Measurements from ENCODE around the gene WWOX.

The WWOX gene

DNA sequence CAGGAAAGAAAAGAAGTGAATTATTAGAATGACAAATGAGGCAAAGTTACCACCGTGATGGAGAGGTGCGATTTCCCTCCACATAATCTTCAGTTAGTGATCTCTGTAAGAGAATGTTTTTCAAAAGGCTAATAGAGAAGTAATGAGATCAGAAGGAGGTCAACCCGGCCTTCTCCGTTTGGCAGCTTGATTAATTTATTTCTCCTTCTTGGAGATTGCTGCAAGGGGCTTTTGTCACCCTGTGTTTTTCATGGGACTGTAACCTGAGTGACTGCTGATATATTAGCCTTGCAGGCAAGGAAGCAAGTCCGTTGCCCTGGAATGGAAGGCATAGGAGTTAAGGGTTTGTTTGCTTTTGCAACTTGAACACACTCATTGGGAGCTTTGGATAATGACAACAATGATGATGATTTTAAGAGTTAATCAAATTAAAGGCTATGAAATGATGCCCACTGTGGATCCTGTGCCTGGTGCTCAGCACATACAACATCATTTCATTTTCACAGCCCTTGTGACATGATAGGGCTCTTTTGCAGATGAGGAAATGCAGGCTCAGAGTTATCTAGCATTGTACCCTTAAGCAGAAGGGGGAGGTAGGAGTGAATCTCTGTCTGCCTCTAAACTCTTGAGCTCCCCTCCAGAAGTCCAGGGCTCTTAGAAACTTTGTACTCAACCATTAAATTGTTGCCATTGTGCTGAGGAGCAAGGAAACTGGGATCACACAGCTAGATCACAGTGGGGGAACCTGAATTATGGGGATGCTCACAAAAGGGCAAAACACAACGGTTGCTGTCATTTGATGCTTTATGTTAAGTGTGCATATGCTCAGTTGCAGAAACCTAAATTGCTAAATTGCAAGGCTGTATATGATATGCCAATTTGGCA lies 226.3 kb downstream of the WWOX start:
- in situ Hi-C loops (cut with MboI; ENCODE audit: low sequenced_read_pairs), result no loop called here

DNA sequence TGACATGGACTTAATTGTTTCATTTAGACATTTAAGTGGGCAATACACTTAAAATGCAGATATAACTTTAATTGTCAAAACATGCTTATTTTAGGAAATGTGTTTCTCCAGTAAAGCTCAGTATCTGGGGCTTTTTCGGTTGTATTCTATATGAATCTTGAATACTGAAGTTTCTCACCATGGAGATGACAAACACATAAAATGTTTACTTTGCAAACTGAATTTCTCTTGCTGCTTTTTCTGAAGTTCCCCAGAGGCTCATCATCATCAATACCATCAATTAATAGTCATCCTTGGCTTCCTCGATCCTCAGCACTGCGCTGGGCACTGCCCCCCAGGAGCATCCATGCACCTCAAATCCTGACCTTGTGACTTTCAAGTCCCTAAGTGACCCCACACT lies 227.3 kb downstream of the WWOX start:
- in situ Hi-C loops (cut with MboI; ENCODE audit: low sequenced_read_pairs), result no loop called here

DNA sequence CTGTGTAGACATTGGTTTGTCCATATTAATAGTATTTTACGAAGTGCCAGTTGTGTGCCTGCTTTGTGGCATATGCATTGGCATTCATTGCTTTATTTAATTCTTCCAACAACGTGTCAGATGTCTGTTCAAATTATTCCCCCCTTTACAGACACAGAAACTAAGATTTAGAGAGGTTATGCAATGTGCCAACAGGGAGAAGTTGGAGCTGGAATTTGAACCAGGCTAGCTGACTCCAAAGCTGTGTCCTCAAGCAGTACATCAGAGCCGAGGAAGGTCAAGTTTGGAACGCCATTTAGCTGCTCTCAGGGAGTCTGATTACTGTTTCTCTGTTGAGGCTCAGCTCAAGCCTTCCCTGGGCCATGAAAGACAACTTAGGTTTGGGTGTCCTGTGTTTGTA lies 232.3 kb downstream of the WWOX start:
- in situ Hi-C loops (cut with MboI; ENCODE audit: low sequenced_read_pairs), result no loop called here

DNA sequence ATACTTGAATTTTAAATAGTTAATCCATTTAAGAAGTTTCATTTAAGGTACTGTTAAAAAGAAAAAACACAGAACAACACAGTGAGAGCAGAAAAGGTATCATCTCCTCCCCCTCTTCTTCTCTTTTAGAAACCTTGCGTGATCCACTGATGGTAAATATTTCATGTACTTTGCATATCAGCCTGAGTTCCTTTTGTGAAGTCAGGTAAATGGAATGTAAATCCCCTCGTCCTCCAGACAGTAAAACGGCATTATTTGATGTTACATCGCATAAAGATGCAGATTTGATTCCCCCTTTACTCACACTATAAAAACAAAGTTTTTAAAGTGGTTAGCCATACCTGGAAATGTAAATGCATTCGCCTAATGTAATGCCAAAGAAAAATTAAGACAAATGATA lies 234.4 kb downstream of the WWOX start:
- in situ Hi-C loops (cut with MboI; ENCODE audit: low sequenced_read_pairs), result no loop called here

DNA sequence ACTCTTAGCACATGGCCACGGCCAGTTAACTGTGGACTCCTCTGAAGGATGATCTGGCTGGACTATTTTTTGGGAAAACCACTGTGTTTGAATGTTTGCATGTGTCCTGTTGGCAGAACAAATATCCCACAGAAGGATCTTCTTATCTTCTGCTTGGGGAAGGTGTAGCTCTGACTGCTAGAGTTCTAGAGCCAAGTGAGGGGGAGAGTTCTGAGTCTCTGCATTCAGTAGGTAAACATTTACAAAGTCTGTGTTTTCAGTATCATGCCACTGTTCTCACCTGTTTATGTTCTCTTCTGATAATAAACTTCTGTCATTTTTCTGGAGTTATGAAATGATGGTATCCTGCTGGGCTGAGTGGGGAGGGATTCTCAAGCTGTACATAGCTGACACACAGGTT lies 241.1 kb downstream of the WWOX start:
- in situ Hi-C loops (cut with MboI; ENCODE audit: low sequenced_read_pairs), result no loop called here

DNA sequence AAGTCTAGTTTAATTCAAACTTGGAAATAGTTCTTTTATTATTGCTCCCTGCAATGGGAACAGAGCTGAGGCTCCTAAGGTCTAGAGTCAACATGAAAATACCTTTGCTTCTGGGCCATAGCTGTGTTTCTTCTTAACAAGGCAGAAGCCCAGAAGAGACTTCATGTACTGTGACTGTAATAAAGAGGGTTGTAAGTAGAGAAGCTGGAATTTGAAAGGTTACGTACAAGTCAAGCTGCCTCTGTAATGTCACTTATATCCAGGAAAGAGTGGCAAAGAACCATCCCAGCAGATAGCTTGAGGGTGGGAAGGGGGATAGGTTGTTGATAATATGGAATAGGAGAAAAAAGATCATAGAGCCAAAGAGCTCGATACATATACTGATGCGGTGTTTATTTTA lies 248.6 kb downstream of the WWOX start:
- in situ Hi-C loops (cut with MboI; ENCODE audit: low sequenced_read_pairs), result no loop called here

DNA sequence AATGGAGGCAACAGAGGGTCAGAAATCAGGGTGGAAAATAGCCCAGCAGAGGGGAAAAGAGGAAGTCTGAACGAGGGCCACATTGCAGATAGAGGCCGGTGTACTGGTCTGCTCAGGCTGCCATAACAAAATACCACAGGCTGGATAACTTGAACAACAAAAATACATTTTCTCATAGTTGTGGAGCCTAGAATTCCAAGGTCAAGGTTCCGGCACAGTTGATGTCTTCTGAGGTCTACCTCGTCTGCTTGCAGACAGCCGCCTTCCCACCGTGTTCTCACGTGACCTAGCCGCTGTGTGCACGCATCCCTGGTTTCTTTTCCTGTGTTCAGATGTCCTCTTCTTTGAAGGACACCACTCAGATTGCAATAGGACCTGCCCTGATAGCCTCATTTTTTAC lies 249.4 kb downstream of the WWOX start:
- in situ Hi-C loops (cut with MboI; ENCODE audit: low sequenced_read_pairs), result no loop called here

DNA sequence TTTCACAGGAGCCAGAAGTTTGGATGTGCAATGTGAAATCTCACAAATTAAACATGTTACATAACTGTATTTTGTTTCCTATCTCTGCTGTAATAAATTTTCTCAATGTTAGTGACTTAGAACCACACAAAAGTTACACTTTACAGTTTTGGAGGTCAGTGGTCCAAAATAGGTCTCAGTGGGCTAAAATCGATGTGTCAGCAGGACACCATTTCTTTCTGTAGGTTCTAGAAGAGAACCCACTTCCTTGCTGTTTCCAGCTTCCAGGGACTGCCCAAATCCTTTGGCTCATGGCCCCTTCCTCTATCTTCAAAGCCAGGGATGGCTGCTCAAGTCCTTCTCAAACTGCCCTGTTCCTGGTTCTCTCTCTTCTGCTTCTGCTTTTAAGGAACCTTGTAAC lies 252.7 kb downstream of the WWOX start:
- in situ Hi-C loops (cut with MboI; ENCODE audit: low sequenced_read_pairs), result no loop called here

DNA sequence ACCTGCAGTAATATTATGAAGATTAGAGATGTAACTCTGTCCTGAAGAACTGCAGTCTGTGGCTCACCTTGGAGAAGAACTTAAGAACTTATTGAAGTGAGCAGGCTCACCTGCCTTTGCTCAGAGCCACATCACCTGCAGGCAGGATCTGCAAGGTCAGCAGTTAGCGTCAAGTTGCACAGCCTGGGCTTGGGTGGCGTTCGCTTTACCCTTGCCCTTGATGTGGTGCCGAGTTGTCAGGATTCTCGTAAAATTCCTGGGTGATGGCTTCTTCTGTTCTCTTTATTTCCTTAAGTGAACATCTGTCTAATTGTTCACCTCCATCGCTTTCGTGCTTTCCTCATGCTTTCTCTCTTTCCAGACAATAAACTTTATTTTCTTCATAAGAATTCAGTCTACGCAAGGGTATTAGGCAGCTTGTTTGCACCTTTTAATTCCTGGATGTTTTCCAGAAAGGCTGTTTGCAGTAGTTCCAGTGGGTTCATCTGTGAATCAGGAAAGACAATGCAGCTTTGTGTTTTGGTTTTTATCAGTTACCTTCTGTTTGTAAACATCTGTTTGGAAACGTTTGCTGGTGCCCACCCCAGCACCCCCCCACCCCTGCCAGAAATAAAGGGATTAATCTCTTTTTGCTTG lies 254.3 kb downstream of the WWOX start:
- in situ Hi-C loops (cut with MboI; ENCODE audit: low sequenced_read_pairs), result no loop called here

DNA sequence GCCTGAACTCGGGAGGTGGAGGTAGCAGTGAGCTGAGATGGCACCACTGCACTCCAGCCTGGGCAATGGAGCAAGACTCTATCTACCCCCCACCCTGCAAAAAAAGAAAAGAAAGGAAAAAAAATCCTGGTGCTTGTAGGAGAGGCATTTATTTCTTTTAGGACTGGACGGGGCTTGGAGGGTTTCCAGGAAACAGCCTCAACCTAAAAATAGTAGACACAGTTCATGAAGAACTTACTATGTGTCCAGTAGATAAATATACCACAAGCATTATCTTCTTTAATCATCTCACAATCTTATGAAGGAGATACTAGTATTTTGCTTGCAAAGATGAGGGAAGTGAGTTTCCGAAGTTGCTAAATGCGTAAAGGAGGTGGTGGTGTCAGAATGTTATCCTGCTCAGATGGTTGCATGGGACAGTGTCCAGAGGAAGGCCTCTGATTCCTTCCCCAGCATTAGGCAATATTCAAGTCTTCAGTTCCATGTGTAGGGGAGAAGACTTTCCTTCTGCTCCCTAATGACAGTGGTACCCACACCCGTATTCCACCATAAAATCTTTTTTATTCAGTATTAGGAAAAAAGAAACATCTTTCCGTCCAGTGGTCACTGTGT lies 263.2 kb downstream of the WWOX start:
- in situ Hi-C loops (cut with MboI; ENCODE audit: low sequenced_read_pairs), result no loop called here

DNA sequence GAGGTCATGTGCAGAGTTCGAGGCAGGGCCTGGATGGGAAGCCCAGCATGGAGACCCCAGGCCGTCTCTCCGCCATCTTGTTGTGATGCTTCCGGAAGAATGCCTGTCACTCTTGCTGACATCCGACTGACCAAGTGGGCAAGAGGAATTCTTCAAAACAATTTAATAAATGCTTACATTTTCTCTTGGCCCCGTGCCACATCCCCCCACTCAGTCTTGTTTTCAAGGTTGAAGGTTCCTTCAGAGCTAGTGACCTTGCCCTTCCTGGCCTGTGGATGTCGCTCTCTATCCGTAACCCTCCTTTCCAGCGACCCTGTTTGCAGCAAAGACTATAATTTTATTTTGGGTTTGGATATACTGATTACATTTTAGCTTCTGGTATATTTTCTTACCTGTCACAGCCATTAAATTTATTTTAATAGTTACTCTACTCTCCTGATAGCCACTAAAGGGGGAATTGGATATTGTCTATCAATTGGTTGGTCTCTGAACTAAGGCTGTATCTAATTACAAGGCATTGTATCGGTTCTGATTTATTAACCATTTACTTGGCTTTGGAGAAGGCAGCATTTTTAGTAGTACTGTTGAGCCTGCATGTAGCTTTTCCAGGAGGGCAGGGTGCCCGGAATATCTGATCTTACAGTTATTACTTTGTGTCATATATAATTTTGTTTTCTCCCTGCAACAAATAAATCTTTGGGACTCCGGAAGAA lies 264.5 kb downstream of the WWOX start:
- in situ Hi-C loops (cut with MboI; ENCODE audit: low sequenced_read_pairs), result no loop called here

DNA sequence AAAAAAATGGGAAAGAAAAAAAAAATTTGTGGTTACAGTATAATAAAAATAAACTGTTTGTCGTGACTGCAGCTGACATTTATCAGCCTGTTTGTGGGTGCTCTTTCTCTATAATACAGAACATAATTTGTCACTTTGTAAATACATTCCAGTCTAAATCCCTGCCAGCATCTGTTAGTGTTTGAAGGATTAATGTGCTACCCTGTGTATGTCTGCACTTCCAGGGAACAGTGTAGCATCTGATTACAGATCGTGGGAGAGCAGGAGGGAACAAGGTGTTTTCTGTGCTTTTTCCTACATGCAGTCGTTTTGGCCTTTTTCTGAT lies 265.1 kb downstream of the WWOX start:
- in situ Hi-C loops (cut with MboI; ENCODE audit: low sequenced_read_pairs), result no loop called here

DNA sequence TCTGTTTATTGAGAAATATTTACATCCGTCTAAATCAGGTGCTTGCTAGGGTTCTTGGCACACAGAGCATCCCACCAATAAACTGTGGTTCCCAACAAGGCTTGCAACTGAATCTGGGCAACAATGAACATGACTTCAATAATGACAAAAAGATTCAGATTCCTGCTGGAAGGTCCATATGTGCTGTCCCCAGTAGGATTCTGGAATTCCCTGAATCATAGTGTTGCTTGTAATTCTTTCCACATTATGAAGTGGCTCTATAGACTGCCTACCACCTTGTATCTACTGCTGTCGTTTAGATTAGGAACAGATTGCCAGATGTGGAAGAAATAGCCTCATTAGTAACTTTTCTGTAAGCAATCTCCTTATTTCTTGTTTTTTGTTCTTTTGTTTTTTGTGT lies 265.9 kb downstream of the WWOX start:
- in situ Hi-C loops (cut with MboI; ENCODE audit: low sequenced_read_pairs), result no loop called here

DNA sequence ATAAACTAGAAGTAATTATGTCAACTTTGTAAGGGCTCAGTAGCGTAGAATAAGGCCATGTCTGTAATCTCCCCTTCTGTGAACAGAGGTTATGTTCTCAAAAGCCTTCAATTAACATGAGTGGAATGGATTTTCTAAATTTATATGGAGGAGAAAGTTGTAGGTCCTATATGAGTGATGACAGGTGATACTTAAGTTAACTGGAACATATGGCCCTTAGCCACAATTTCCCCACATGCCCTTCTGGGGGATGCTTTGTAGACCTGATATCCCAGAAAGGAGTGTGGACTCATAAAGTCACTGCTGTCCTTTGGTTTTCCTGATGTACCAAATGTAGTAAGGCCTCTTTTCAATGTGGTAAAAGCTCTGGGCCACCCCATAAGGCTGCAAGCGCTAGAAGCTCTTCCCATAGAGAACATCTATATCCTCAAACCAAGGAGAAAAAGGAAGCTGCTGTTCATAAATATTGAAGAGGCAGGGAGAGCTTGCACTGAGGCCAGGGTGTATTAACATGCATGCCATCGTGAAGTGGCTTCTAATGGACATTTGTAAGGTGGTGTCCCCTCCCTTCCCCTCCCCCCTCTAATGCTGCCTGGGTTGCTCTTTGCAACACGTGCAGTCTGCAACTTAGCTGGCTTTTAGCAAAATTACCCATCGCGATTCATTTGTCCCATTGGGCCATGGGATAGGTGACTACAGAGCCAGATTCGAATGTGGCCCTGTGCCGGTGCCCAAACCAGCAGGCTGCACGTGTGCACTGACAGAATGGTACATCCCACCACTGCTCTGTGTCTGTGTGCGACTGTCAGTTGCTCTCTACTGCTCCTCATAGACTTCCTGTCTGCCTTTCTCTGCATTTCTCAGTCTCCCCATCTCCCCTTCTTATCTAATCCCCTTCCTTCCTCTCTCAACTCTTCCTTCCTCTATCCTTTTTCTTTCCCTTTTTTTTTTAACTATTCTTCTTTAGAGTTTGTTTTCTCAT lies 269.0 kb downstream of the WWOX start:
- in situ Hi-C loops (cut with MboI; ENCODE audit: low sequenced_read_pairs), result no loop called here

DNA sequence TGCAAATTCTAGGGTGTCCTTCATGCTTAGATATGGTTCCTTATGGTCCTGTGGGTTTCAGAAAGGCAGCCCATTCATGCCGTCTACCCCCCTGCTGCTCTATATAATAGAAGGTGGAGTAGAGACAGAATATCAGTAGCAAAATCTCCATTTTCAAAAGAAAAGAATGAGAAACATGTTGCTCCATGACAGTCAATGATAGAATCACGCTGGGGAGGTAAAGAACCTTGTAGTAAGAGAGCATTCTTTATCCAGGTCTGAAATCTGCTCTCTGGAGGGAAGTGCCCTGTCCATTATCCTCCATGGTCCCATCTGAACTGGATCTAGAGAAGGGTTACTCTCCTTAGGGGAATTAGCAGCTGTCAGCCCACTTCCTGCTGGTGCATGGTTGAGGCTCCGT lies 272.8 kb downstream of the WWOX start:
- in situ Hi-C loops (cut with MboI; ENCODE audit: low sequenced_read_pairs), result no loop called here

DNA sequence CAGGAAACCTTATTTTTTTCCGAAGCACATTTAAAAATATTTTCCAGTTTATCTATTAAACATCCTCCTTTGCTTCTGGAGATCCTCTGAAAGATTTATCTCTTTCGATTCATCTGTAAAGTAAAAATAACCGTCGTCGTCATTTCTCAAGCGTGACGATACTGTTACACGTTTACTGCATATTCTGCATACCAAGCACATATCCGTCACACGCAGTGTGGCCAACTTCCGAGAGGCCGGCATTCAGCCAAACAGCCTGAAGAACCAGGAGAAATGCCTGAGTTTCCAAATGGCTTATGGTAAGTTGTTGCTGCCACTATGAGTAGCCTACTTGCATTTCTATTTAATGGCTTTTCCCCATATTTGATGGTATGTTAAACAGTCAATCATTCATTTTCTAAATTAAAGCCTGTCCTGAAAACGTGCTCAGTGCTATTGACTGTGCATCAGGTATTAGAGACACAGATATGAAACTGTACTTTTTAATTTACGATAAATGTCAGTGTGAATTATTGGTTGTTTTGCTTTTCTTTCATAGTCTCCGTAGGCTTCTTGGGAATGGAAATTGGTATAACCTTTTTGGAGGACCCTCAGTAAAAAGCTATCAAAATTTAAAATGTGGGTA lies 275.7 kb downstream of the WWOX start:
- in situ Hi-C loops (cut with MboI; ENCODE audit: low sequenced_read_pairs), result no loop called here

DNA sequence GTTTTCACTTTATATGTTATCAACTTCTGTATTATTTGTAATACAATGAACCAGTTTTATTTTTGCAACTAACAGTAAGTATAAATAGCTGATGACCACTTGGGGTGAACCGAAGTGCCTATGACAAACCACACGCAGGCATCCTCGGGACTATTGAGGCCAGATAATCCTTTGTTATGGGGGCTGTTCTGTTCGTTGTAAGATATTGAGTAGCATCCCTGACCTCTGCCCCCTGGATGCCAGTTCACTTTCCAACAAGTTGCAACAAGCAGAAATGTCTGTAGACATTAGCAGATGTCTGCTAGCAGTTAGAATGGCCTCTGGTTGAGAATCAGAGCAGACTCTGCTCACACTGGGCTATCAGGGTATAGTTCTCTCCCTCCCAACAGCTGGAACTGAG lies 277.0 kb downstream of the WWOX start:
- in situ Hi-C loops (cut with MboI; ENCODE audit: low sequenced_read_pairs), result no loop called here

DNA sequence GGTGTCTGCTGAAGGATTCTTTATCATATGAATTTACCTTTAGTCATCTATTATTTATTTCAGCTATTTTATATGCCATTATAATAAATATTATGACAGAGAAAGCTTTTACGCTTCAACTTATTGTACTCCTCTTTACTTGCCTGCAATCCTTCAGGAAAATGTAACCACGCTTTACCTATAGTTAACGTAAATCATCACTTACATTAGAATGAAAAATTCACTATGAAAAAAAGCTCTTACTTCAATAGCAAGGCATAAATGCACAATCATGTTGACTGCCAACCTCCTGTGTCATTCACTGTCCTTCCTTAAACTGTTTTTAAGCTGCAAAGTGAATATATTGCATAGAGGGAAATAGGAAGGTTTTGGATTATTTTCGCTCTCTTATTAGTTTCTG lies 277.9 kb downstream of the WWOX start:
- in situ Hi-C loops (cut with MboI; ENCODE audit: low sequenced_read_pairs), result no loop called here

DNA sequence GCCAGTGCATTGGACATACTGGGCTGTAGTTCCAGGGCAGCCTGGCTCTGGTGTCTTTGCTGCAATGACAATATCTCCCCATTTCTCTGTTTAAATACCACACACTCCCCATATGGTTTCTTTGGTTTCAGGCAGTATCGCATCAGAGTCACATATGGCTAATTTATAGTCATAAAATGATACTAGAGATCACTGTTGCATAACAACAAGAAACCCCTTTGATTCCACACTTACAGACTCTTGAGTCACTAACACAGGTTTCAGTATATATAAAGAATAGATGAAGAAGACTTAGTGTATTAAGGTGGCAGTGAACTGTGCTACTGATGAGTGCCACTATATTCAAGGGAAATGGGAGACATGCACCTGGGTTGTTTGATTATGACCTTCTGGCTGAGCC lies 281.6 kb downstream of the WWOX start:
- in situ Hi-C loops (cut with MboI; ENCODE audit: low sequenced_read_pairs), result no loop called here

DNA sequence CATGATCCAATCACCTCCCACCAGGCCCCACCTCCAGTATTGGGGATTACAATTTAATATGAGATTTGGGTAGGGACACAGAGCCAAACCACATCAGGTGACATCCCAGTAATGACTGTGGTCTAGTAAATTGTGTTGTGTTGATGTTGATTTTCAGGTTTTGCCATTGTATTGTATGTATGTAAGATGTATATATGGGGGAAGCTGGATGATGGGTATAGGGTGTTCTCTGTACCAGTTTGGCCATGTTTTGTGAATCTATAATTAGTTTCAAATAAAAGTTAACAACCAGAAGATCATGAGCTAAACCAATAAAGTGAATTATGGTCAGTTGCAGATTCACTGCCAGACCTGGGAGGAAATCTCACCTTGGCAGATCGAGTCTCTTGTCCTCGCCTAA lies 283.7 kb downstream of the WWOX start:
- in situ Hi-C loops (cut with MboI; ENCODE audit: low sequenced_read_pairs), result no loop called here

Measured in HL-60/S4 (cell line).